Stimulated activated CD4-positive, alpha-beta T cell treated with anti-CD3 and anti-CD28 coated beads, Interleukin-4, amount 100 ng/mL, for 4 hours (primary cell): ENCODE results near the gene USP7.
"Not testable (repeated sequence)": the region's sequence is repeated elsewhere in the genome, so short reads cannot be mapped to it uniquely, and the experiment has no call there.

Experiments used
- DNase-seq, 2 experiments: peaks; one replicate each; pipeline ENCODE4 v3.0.0-alpha.2; 2020

USP7 gene

GRCh38 chr16:8898660-8899318 lies 64.9 kb downstream of the USP7 start:
- no peak for DNase-seq

- no peak for DNase-seq
Measured at GRCh38 chr16:8894736-8895334, 68.9 kb downstream of the USP7 start.

GRCh38 chr16:8893976-8894690 lies 69.6 kb downstream of the USP7 start:
- DNase-seq: no peak

- no peak for DNase-seq
Measured at GRCh38 chr16:8893426-8893825, 70.3 kb downstream of the USP7 start.

DNA sequence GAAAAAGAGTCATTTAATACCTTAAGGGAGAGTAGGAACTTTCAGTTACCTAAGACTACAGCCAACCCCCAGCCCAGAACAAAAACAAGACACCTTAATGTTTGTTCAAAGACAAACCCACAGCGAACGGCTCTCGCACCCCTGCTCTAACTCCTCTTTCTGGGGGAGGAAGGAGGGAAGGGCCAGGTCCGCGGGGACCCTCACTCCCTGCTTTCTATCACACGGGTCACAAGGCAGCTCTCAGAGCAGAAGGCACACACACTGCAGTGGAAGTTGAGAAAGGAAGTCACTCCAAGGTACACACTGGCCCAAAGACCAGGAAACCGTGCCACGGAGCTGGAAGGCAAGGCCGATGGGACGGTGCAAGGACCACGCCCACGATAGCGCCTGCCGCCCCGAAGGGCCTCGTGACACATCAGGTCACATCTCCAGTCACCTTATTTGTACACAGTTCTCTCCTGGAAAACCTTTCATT lies 71.6 kb downstream of the USP7 start:
- DNase-seq: no peak

GRCh38 chr16:8890549-8890921 lies 73.2 kb downstream of the USP7 start:
- DNase-seq: no peak

- no peak for DNase-seq
Measured at GRCh38 chr16:8889893-8890548, 73.7 kb downstream of the USP7 start.

DNA sequence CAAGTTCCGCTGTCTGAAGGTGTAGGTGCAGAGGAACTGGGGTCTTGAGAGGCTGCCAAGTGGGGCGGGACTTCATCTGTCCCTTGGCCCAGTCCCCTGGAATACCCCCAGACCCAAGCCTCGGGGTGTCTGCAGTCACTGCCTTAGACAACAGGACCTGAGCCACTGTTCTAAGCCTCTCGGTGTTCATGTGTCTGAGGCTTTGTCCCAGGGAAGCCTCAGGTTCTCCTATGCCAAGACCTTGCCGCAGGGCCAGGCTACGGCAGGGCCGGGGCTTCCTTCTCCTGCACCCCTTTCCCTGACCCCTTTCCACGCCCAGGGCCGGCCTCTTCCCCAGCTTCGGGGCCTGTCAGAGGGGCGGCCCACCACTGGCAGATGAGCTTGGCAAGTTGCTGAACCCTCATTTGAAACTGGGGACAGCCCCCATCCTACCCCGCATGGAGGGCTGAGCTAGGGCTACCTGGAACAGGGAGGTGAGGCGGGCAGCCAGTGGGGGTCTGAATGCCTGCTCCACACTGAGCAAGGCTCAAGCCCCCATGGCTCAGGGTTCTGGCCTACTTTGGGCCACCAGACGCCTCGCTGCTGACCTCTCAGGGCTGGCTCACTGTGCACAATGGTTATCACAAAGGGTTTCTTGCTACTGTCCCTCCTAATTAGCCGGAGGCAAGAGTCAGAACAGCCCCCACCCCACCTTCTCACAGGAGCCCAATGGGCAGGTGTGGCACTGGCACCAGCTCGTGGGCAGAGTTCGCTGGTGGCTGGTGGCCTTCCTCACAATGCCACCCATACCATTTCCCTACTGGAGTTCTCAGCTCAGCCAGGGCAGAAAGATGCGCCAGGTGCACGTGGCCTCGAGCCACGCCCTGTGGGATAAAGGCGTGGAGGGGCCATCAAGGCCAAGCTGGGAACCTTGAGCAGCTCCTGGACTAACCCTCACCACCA lies 74.5 kb downstream of the USP7 start:
- DNase-seq: no peak

DNA sequence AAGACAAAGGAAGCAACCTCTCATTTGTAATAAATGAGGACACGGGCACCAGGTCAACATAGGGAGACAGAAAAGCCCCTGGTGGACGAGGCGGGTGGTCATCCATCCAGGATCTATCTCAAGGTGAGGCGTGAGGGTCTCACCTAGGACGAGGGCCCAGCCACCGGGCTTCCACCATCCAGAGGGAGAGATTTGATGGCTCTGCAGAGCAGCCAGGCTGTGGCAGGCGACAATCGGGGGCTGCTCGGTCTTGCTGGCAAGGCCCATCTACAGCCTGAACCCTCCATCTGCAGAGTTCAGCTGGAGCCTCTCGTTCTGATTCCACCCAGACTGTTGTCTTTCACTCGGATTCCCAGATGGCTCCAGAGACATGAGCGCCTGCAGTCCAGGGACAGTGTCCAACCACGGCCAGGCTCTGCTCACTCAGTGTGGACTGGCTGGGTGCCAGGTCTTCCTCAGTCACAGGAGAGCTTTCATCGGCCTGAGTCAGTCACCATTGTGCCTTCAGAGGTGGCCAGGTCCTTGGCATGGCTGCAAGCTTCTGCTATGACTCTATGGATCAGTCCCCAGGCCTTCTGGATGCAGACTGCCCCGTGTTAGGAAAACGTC lies 75.7 kb downstream of the USP7 start:
- DNase-seq: no peak

DNA sequence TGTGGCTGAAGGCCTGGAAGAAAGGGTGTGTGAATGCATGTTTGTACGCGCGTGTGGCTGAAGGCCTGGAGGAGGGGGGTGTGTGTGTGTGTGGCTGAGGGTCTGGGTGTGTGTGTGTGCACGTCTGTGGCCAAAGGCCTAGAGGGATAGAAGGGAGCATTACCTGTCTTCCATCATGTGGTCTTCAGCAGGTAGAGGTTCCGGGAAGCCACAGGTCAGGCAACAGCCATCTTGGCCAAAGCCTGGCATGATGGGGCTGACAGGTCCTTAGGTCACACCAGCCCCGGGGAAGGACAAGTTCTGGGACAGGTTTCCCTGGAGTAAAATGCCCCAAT lies 76.3 kb downstream of the USP7 start:
- DNase-seq: no peak

DNA sequence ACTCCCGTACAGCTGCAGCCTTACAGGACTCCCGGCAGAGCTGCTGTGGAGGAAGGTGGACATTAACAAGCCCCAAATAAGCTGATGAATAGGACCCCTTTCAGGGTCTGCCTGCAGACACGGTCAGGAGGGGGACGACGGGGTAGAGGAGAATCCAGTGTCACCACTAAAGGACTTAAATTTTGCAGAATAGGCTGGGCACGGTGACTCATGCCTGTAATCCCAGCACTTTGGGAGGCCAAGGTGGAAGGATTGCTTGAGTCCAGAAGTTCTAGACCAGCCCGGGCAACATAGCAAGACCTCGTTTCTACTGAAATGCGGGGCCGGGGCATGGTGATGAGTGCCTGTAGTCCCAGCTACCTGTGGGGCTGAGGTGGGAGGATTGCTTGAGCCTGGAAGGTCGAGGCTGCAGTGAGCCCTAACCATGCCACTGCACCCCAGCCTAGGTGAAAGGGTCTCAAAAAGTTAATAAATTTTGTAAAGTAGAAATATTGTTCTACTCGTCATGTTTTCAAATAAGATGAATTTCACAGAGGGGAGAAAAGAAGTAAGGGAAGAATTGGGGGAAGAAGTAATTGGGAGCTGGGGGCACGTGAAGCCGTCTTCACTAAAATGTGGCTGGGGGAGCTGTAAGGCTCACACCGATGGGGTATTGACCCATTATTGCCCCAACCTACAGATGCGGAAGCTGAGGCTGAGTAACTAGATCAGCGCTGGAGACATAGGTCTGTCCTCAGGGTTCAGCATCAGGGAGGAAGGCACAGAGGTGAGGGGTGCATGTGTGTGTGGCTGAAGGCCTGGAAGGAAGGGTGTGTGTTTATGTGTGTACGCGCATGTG lies 76.9 kb downstream of the USP7 start:
- DNase-seq: no peak

DNA sequence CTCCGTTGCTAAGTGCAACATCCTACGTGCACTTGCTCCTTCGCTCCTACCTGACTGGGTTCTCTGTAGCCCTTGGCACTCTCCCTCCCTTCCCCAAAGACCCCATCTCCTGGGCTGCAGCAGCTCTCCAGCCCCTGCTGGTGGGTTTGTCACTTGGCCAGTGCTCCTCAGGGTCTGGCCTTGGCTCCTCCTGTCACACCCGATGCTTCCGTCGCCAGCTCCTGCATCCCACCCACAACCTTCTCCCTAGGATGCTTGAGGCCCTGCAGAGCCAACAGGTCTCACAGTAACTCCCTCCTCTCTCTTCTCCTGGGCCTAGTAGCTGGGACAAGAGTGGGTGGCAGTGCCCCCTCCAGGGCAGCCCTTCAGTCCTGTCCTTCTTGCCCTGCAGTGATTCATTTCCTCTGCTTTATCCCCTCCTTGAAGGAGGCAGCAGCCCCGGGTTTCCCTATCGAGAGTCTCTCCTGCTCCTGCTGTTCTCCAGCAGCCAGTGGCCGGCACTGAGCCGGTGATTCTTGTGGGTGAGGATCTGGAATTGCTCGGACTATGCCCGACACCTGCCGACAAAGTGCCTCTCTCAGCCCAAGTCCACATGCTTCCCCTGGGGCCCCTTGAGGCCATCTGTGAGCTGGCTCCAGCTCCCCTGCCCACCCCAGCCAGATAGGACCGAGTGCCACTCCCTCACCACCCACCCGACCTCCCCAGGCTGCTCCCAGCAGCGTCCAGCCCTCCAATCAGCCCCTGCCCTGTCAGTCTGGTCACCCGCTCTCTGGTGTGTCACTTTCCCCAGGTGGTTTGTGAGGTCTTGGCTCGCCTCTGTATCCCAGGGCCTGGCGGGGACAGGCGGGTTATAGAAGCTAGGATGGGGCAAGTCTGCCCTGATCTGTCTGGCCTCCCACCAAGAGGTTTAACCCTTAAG lies 77.8 kb downstream of the USP7 start:
- no peak for DNase-seq

DNA sequence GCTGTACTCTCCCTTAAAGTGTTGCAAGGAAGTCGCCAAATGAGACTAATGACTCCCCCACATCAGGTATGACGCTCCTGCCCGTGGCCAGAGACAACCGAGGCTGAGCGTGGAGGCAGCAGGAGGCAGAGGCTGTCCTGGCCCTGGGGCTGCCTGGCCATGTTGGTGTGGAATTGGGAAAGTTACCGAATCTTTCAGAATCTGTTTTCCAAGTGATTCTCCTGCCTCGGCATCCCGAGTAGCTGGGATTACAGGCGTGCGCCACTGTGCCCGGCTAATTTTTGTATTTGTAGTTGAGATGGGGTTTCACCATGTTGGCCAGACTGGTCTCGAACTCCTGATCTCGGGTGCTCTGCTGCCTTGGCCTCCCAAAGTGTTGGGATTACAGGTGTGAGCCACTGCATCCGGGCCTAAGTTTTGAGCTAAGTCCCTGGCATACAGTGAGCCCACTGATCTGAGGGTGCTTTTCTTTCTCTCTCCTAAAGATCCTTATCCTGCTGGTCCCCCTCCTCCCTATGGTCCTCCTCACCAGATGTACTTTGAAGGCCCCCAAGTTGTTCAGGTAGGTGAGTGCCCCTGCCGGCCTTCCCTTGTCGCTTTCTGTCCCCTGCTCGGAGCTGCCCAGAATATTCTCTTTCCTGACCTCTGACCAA lies 80.9 kb downstream of the USP7 start:
- no peak for DNase-seq

- DNase-seq: no peak
Measured at GRCh38 chr16:8882041-8882617, 81.6 kb downstream of the USP7 start, which contains the start of gene LITAFD. Gene LITAFD (plus strand): TSS chr16:8882351. CDS start chr16:8884356, 2,005 bp downstream.

DNA sequence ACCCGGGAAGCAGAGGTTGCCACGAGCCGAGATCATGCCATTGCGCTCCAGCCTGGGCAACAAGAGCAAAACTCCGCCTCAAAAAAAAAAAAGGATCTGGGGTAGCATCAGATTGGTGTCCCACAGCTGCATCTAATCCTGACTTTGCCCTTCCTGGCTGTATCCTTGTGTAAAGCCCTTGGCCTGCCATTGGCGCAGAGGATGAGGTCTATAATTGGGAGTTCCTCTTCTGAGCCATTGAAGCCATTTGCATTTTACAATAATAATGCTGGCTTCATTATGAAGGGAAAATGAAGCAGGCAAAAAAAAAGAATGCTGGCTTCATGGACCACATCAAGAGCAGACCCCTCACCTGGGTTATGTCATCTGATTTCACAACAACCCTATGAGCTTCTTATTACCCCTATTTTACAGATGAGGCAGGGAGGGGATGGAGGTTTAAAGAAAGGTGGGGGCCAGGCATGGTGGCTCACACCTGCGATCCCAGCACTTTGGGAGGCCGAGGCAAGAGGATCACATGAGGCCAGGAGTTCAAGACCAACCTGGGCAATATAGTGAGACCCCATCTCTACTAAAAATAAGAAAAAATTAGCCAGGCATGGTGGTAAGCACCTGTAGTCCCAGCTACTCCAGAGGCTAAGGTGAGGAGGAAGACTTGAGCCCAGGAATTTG lies 82.7 kb downstream of the USP7 start:
- no peak for DNase-seq

DNA sequence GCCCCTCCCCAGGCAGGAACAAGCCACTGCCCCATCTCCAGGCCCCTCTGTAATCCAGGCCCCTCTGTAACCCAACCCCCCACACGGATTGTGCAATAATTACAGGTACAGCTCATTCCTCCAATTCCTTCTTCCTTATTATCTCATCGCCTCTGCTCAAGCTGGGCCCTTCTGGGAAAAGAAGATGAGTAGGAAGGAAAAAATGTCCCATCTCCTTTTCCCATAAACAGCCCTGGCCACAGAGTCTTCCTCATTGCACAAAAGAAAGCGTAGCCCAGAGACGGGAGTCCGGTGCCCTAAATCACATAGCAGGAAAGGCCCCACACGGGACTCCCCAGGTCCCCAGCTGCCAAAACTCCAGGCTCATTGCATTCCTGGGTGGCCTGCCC lies 85.2 kb downstream of the USP7 start:
- DNase-seq: no peak

- DNase-seq: no peak
Measured at GRCh38 chr16:8877894-8878522, 85.7 kb downstream of the USP7 start.

DNA sequence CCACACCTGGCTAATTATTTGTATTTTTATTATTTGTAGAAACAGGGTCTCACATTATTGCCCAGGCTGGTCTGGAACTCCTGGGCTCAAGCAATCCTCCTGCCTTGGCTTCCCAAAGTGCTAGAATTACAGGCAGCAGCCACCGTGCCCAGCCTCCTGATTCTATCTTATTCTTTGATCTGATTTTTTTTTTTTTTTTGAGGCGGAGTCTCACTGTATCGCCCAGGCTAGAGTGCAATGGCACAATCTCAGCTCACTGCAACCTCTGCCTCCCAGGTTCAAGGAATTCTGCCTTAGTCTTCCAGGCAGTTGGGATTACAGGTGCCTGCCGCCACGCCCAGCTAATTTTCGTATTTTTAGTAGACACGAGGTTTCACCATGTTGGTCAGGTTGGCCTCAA lies 88.4 kb downstream of the USP7 start:
- not testable (repeated sequence) for DNase-seq
